A673 (cell line): ENCODE results near the gene STX8.

Source experiments
- CTCF ChIP-seq: fragments of 300-800, 200-600 bp; sonication (generic); conservative IDR thresholded peaks from 2 replicates; pipeline ENCODE4 v1.5.1; 2017; ENCODE audit warnings: low read depth, mild to moderate bottlenecking, antibody characterized with exemption, low read length, moderate library complexity, mixed read lengths
- EZH2 ChIP-seq: fragments of 200-600 bp; sonication (generic); IDR thresholded peaks from 2 replicates; pipeline ENCODE4 v1.6.1; 2017; ENCODE audit warnings: borderline replicate concordance, low read depth, mild to moderate bottlenecking, mixed read lengths, antibody characterized with exemption, low read length; ENCODE audit not compliant: poor library complexity, severe bottlenecking

- TF ChIP-seq CTCF (no peak), EZH2 (no peak)
Measured at GRCh38 chr17:9465210-9465921, 110.3 kb downstream of the STX8 start.
